Measurements from ENCODE around the gene DYNAP.

Gene DYNAP

GRCh38 chr18:54612237-54612636 is 21.2 kb downstream of the DYNAP start:
- Histone ChIP-seq H3K27me3 (no peaks in the 10 kb centered on the region), H3K4me3 (ENCODE audit: low read depth in 1 of 2, low read length in 1 of 2) (no peak overlapping the region), H3K4me1 (ENCODE audit: control insufficient read depth in 1 of 2, insufficient read depth in 1 of 2, low read depth in 1 of 2, low read length in 1 of 2) (peaks cover 10 to 20% of the 10 kb centered on the region in 2 experiments), H3K9me3 (no peaks in the 10 kb centered on the region), H3K36me3 (no peaks in the 10 kb centered on the region), H3K27ac (no peak overlapping the region)
- no peak for TF ChIP-seq CTCF (IDR thresholded peaks at IDR 0.05)

- no peaks in the 10 kb centered on the region for H3K27me3 ChIP-seq
- no peak for TF ChIP-seq CTCF (IDR thresholded peaks at IDR 0.05)
Observed at GRCh38 chr18:54613174-54613573, 22.1 kb downstream of the DYNAP start.

DNA sequence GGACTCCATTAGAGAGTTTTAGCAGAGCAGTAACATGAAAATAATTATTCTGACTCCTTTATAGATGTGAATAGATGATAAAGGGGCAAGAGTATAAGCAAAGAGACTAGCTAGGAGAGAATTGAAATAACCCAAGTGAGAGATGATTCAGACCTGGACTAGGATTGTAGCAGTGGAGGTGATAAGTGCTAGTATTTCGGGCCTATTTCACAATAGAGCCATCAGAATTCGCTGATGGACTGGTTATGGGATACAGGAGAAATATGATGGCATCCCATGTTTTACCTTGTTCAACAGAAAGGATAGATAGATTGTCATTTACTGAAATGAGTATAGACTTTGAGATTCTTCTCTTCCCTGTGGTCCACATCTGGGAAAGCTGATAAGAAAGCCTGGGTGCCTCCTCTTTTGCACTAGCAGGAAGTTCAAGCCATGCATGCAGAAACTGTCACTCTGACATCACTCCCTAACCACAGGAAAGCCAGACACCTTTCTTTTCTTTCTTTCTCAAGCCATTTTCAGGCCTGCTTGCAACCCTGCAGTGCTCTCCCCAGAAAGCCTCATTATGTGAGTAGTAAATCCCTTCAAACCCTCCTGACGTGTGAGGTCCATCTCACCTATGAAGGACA is 25.3 kb downstream of the DYNAP start:
- H3K4me3 ChIP-seq (ENCODE audit: low read depth in 1 of 2, low read length in 1 of 2), result no peak overlapping the region
- H3K9me3 ChIP-seq, result no peaks in the 10 kb centered on the region
- H3K27me3 ChIP-seq, result no peaks in the 10 kb centered on the region
- peaks cover 10 to 15% of the 10 kb centered on the region in 2 experiments for H3K4me1 ChIP-seq (ENCODE audit: control insufficient read depth in 1 of 2, insufficient read depth in 1 of 2, low read depth in 1 of 2, low read length in 1 of 2)
- TF ChIP-seq CTCF (IDR thresholded peaks at IDR 0.05), result no peak
- no peaks in the 10 kb centered on the region for H3K36me3 ChIP-seq
- no peak overlapping the region for H3K27ac ChIP-seq

More at GRCh38 chr18:54613174-54613573, 22.1 kb downstream of the DYNAP start:
- no peaks in the 10 kb centered on the region for H3K9me3 ChIP-seq
- no peak overlapping the region for H3K4me3 ChIP-seq (ENCODE audit: low read depth in 1 of 2, low read length in 1 of 2)
- H3K27ac ChIP-seq, result no peak overlapping the region
- peaks cover 10 to 15% of the 10 kb centered on the region in 2 experiments for H3K4me1 ChIP-seq (ENCODE audit: control insufficient read depth in 1 of 2, insufficient read depth in 1 of 2, low read depth in 1 of 2, low read length in 1 of 2)
- no peaks in the 10 kb centered on the region for H3K36me3 ChIP-seq

DNA sequence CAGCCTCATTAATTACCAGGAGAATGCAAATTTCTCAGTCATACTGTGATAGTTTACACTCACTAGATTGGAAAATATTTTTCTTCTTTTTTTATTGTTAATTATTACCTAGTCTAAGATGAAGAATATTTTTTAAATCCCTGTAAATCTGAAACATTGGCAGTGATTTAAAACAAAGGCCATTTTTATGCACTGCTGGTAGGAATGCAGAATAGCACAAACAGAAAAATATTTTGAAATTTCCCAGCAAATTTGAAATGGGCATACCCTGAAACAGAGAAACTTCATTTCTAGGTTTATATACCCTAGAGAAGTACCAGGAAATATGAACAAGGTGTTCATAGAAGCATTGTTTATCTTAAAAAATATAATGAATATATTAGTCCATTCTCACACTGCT is 31.0 kb downstream of the DYNAP start:
- no peaks in the 10 kb centered on the region for H3K27me3 ChIP-seq
- H3K27ac ChIP-seq, result no peak overlapping the region
- no peak for TF ChIP-seq CTCF (IDR thresholded peaks at IDR 0.05)
- H3K4me3 ChIP-seq (ENCODE audit: low read depth in 1 of 2, low read length in 1 of 2), result no peak overlapping the region
- H3K36me3 ChIP-seq, result no peaks in the 10 kb centered on the region
- H3K4me1 ChIP-seq (ENCODE audit: control insufficient read depth in 1 of 2, insufficient read depth in 1 of 2, low read depth in 1 of 2, low read length in 1 of 2), result peaks cover 0 to 1% of the 10 kb centered on the region in 2 experiments
- no peaks in the 10 kb centered on the region for H3K9me3 ChIP-seq

GRCh38 chr18:54626779-54627178 is 35.7 kb downstream of the DYNAP start:
- Histone ChIP-seq H3K4me3 (ENCODE audit: low read depth in 1 of 2, low read length in 1 of 2) (no peak overlapping the region), H3K4me1 (ENCODE audit: control insufficient read depth in 1 of 2, insufficient read depth in 1 of 2, low read depth in 1 of 2, low read length in 1 of 2) (no peaks in the 10 kb centered on the region), H3K27me3 (no peaks in the 10 kb centered on the region), H3K36me3 (no peaks in the 10 kb centered on the region), H3K27ac (no peak overlapping the region), H3K9me3 (no peaks in the 10 kb centered on the region)
- no peak for TF ChIP-seq CTCF (IDR thresholded peaks at IDR 0.05)
